AG04450 (cell line): ENCODE results near the gene SYT17. TPM values are rescaled to one million over a fixed set of nuclear protein-coding genes. Genes with fewer than 3 reads are reported as not detected.
A peak's percentile ranks its signal among the peaks of the same experiment; 100 is the strongest.

Experiments used
- CTCF ChIA-PET: fragments of 300-600, 350-600 bp; formaldehyde crosslinking; extraction: SDS; loops from one replicate; lab custom pipeline; 2022; ENCODE audit warnings: antibody characterized with exemption, inconsistent platforms; lab: Charles Lee
- POLR2A ChIA-PET: fragments of 350-600 bp; formaldehyde crosslinking; extraction: SDS; loops from one replicate; lab custom pipeline; 2021; ENCODE audit warnings: antibody characterized with exemption, inconsistent platforms; lab: Yijun Ruan, JAX
- DNase-seq: peaks from one replicate; pipeline ENCODE4 v3.0.0-alpha.2; 2011; ENCODE audit warnings: low read depth, low spot score
- H3K27ac ChIP-seq: one replicate; pipeline ENCODE4 v1.5.1; 2012; ENCODE audit warnings: low read depth, low read length, control low read depth
- H3K27me3 ChIP-seq: one replicate; pipeline ENCODE4 v1.6.0; 2012; ENCODE audit warnings: low read length; ENCODE audit not compliant: control insufficient read depth, insufficient read depth
- H3K4me3 ChIP-seq: 2 replicates; pipeline ENCODE4 v1.5.1; 2011; ENCODE audit warnings: mild to moderate bottlenecking, low read depth, low read length, control low read depth
- H3K9me3 ChIP-seq: 2 replicates; pipeline ENCODE4 v1.5.1; 2012; ENCODE audit warnings: low read length; ENCODE audit not compliant: control insufficient read depth, insufficient read depth
- polyA plus RNA-seq: library from polyadenylated mRNA; depleted of rRNA; stranded (reverse); fragments of >200 nt; gene quantifications from 2 replicates; pipeline ENCODE4 v1.2.3, GENCODE V29; 2011
- TF ChIP-seq, protein P1 (sequence below): IDR thresholded peaks from 2 replicates; pipeline ENCODE4 v1.5.1; 2011; ENCODE audit warnings: low read depth, low read length, control low read depth, inconsistent platforms

SYT17 gene
- polyA plus RNA-seq, 1 experiment: 0.27 TPM

DNA sequence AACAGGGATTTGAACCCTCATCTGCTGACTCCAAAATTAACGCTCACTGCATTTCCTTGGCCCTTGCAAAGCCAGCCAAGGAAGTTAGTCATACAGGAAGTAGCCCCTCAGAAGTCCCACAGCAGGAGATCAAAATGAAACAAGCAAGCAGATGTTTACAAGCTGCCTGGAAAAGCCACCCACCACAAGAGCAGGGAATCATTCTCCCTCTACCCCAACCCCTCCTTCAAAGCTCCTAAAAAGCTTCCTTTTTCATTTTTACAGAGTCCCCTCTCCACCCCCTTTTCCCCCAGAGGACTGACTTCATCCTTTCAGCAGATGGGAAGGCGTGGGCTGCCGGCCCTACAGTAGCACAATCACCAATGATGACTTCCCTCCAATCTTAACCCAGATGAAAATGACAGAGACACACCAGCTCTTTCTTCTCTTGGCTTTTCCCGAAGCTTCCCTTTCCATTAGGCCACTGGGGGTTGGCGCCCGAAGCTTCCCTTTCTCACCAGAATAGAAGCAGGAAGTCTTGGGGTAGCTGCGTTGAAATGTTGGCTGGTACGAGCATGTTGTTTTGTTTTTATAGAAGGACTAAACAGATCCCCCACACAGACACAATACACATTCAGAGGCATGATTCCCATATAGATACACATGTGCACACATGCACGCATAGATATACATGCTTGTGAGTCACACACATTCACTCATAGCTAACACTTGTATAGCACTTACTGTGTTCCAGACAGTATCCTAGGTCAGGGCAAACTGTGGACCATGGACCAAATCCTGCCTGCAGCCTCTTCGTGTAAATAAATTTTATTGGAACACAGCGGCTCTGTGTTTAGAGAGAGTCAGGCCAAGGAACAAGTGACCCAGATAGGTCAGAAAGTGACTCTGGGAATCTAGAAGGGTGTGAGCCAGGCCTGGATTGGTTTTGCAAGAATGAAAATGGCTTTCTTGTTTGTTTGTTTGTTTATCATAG is 36.9 kb upstream of the SYT17 start:
- POLR2A ChIA-PET: interaction anchor here (0.9 to 1.5 kb wide), 2 partner anchors 12 to 17 kb away, joined by 3 to 4 read pairs; no protein-coding TSS in a partner anchor
- CTCF ChIA-PET: interaction anchor here (1.1 kb wide), 1 partner anchor 45 kb away, joined by 3 read pairs; no protein-coding TSS in a partner anchor
- TF ChIP-seq, protein P1, sequence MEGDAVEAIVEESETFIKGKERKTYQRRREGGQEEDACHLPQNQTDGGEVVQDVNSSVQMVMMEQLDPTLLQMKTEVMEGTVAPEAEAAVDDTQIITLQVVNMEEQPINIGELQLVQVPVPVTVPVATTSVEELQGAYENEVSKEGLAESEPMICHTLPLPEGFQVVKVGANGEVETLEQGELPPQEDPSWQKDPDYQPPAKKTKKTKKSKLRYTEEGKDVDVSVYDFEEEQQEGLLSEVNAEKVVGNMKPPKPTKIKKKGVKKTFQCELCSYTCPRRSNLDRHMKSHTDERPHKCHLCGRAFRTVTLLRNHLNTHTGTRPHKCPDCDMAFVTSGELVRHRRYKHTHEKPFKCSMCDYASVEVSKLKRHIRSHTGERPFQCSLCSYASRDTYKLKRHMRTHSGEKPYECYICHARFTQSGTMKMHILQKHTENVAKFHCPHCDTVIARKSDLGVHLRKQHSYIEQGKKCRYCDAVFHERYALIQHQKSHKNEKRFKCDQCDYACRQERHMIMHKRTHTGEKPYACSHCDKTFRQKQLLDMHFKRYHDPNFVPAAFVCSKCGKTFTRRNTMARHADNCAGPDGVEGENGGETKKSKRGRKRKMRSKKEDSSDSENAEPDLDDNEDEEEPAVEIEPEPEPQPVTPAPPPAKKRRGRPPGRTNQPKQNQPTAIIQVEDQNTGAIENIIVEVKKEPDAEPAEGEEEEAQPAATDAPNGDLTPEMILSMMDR: no peak

DNA sequence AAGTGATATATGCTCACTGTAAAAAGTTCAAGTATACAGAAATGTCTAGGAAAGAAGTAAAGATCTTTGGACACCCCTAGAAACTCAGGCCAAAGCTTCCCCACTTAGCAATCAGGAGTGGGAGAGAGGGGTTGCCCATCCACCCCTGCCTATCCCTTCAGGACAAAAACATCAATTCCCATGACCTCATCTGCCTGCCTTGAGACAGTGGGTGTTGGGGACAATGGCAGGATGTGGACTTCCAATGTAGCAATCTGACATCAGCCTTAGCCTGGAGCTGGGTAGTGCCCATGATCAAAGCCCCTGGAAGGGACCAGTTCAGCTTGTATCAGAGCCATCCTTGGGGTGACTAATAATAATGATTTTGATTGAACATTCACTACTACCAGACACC is 36.2 kb upstream of the SYT17 start:
- POLR2A ChIA-PET: interaction anchor here (1.5 kb wide), 1 partner anchor 18 kb away, joined by 3 read pairs; no protein-coding TSS in a partner anchor
- Histone ChIP-seq H3K27me3 (no peaks in the 10 kb centered on the region), H3K4me3 (no peak overlapping the region), H3K27ac (no peak overlapping the region), H3K9me3 (no peaks in the 10 kb centered on the region)
- TF ChIP-seq, protein P1: no peak
- CTCF ChIA-PET: interaction anchor here (1.1 kb wide), 1 partner anchor 46 kb away, joined by 3 read pairs; no protein-coding TSS in a partner anchor
- no peak for DNase-seq

More for the DNA sequence above, 36.9 kb upstream of the SYT17 start:
- Histone ChIP-seq H3K4me3 (no peak overlapping the region; the same call in none of the 2 replicates), H3K9me3 (peaks cover 4% of the 10 kb centered on the region; the same call in 1 of the 2 replicates), H3K27me3 (no peaks in the 10 kb centered on the region), H3K27ac (peak overlapping the region; percentile 87)
- DNase-seq: peak; percentile 46

DNA sequence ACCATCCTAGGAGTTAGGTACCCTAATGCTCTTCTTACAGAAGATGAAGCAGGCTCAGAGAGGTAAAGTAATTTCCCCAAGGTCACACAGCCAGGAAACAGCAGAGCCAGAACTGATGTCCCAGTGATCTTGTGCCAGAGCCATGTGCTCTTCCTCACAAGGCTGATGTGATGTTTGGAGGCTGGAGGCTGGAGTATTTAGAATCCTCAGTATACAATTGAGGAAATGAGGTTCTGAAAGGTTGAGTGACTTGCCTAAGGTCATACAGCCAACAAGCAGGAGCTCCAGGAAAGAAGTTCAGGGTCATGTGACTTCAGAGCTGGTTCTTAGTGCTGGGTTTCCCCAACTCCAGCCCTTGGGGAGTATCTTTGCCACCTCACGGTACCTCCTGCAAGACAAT is 35.8 kb upstream of the SYT17 start:
- Histone ChIP-seq H3K27ac (no peak overlapping the region), H3K4me3 (no peak overlapping the region), H3K9me3 (no peaks in the 10 kb centered on the region), H3K27me3 (no peaks in the 10 kb centered on the region)
- CTCF ChIA-PET: interaction anchor here (1.1 kb wide), 1 partner anchor 46 kb away, joined by 3 read pairs; no protein-coding TSS in a partner anchor
- DNase-seq: no peak
- POLR2A ChIA-PET: no interaction called here
- TF ChIP-seq, protein P1: no peak

DNA sequence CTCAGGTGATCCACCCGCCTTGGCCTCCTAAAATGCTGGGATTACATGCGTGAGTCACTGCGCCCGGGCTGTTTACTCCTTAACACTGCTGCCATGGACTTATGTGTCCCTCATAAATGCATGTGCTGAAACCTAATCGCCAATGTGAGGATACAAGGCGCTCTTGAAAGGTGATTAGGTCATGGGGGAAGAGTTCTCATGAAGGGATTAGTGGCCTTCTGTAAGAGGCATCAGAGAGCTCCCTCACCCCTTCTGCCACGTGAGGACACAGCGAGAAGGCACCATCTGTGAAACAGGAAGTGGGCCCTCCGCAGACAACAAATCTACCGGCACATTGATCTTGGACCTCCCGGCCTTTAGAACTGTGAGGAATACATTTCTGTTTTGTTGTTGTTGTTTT is 35.1 kb upstream of the SYT17 start:
- Histone ChIP-seq H3K4me3 (no peak overlapping the region), H3K9me3 (no peaks in the 10 kb centered on the region), H3K27ac (no peak overlapping the region), H3K27me3 (no peaks in the 10 kb centered on the region)
- CTCF ChIA-PET: no interaction called here
- POLR2A ChIA-PET: no interaction called here
- TF ChIP-seq, protein P1: no peak
- no peak for DNase-seq

DNA sequence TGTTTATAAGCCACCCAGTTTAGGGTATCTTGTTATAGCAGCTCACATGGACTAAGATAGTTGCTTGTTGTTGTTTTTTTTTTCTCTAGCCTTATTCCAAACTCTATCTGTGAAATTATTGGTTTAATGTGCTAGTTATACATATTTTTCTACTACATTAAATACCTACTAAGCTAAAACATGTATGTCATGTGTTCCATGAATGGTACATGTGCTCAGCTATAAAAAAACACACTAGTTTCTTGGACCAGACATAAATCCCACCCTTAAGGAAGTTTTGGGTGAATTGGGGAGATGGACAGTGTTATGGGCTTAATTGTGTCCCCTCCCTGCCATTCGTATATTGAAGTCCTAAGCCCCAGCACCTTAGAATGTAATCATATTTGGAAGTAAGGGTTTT is 34.4 kb upstream of the SYT17 start:
- DNase-seq: no peak
- Histone ChIP-seq H3K4me3 (no peak overlapping the region), H3K9me3 (no peaks in the 10 kb centered on the region), H3K27ac (no peak overlapping the region), H3K27me3 (no peaks in the 10 kb centered on the region)
- CTCF ChIA-PET: no interaction called here
- POLR2A ChIA-PET: no interaction called here
- TF ChIP-seq, protein P1: no peak
